OCI-M2 (cell line): ENCODE measurements around the gene TM6SF1.
"Not testable (repeated sequence)": the region's sequence is repeated elsewhere in the genome, so short reads cannot be mapped to it uniquely, and the experiment has no call there.

Experiments used
- DNase-seq: peaks from one replicate; lab custom pipeline; 2025; ENCODE audit not compliant: unreplicated experiment; lab: John Stamatoyannopoulos, UW

TM6SF1 gene

GRCh38 chr15:83115410-83115809 is 8.0 kb downstream of the TM6SF1 start:
- no peak for DNase-seq

GRCh38 chr15:83115831-83116565 is 8.6 kb downstream of the TM6SF1 start:
- DNase-seq: no peak

- no peak for DNase-seq
Observed at GRCh38 chr15:83118291-83118827, 10.9 kb downstream of the TM6SF1 start.

- DNase-seq: no peak
Observed at GRCh38 chr15:83118968-83119367, 11.5 kb downstream of the TM6SF1 start.

- DNase-seq: no peak
Observed at GRCh38 chr15:83119968-83120581, 12.6 kb downstream of the TM6SF1 start.

GRCh38 chr15:83123529-83123928 is 16.1 kb downstream of the TM6SF1 start:
- DNase-seq: no peak

- DNase-seq: no peak
Observed at GRCh38 chr15:83127547-83128150, 20.2 kb downstream of the TM6SF1 start.

GRCh38 chr15:83129791-83130190 is 22.3 kb downstream of the TM6SF1 start:
- DNase-seq: no peak

- no peak for DNase-seq
Observed at GRCh38 chr15:83132861-83133523, 25.5 kb downstream of the TM6SF1 start.

GRCh38 chr15:83142151-83142550 is 34.7 kb downstream of the TM6SF1 start:
- not testable (repeated sequence) for DNase-seq

- no peak for DNase-seq
Observed at GRCh38 chr15:83144771-83145170, 37.3 kb downstream of the TM6SF1 start.

GRCh38 chr15:83153288-83153687 is 45.8 kb downstream of the TM6SF1 start:
- no peak for DNase-seq

GRCh38 chr15:83155942-83156341 is 48.5 kb downstream of the TM6SF1 start:
- DNase-seq: no peak

GRCh38 chr15:83158393-83158792 is 50.9 kb downstream of the TM6SF1 start:
- no peak for DNase-seq

GRCh38 chr15:83160741-83161140 is 53.3 kb downstream of the TM6SF1 start:
- no peak for DNase-seq

GRCh38 chr15:83163032-83163431 is 55.6 kb downstream of the TM6SF1 start:
- no peak for DNase-seq

GRCh38 chr15:83164111-83164770 is 56.8 kb downstream of the TM6SF1 start:
- no peak for DNase-seq

- no peak for DNase-seq
Observed at GRCh38 chr15:83164771-83165404, 57.4 kb downstream of the TM6SF1 start.

GRCh38 chr15:83166218-83166617 is 58.8 kb downstream of the TM6SF1 start:
- no peak for DNase-seq

GRCh38 chr15:83166830-83167229 is 59.4 kb downstream of the TM6SF1 start:
- no peak for DNase-seq
